H1 (cell line): ENCODE data around the gene CBLB. TPM values are rescaled to one million over a fixed set of nuclear protein-coding genes. Genes with fewer than 3 reads are reported as not detected.

Experiments used
- CTCF ChIA-PET: fragments of 300-600 bp; sonication (Branson Sonifier 250); formaldehyde crosslinking; loops from one replicate; lab custom pipeline; 2021; ENCODE audit not compliant: partially characterized antibody; lab: Charles Lee
- POLR2A ChIA-PET: fragments of 300-600 bp; sonication (Branson Sonifier 250); formaldehyde crosslinking; loops from one replicate; lab custom pipeline; 2021; ENCODE audit warnings: inconsistent platforms; ENCODE audit not compliant: partially characterized antibody; lab: Charles Lee
- DNase-seq, 2 experiments: peaks; one replicate each; pipeline versions ENCODE4 v3.0.0 to v3.0.0-alpha.2; 2010 to 2022; ENCODE audit warnings: low spot score in 2 of 2, low read depth in 1 of 2, mixed read lengths in 1 of 2
- FAIRE-seq: peaks from 2 replicates; lab custom pipeline; 2011; peaks lifted over from hg19 to GRCh38; lab: Jason Lieb, UNC
- H2AFZ ChIP-seq: 2 replicates; pipeline ENCODE4 v1.8.1; 2012; ENCODE audit warnings: low read length, inconsistent platforms
- H2AK5ac ChIP-seq: 2 replicates; pipeline ENCODE4 v1.6.1; 2013; ENCODE audit warnings: low read depth, low read length
- H2BK120ac ChIP-seq: replicated peaks from 2 replicates; pipeline ENCODE3; 2013; ENCODE audit warnings: low read depth, low read length, inconsistent platforms
- H2BK12ac ChIP-seq: 2 replicates; pipeline ENCODE4 v1.6.1; 2013; ENCODE audit warnings: low read depth, low read length
- H2BK15ac ChIP-seq: 2 replicates; pipeline ENCODE4 v1.6.1; 2013; ENCODE audit warnings: low read length
- H2BK20ac ChIP-seq: 2 replicates; pipeline ENCODE4 v1.6.1; 2013; ENCODE audit warnings: low read length
- H2BK5ac ChIP-seq: 2 replicates; pipeline ENCODE4 v1.6.1; 2013; ENCODE audit warnings: low read depth, low read length
- H3K14ac ChIP-seq: 2 replicates; pipeline ENCODE4 v1.6.1; 2013; ENCODE audit warnings: inconsistent platforms; ENCODE audit not compliant: insufficient read length
- H3K18ac ChIP-seq: 2 replicates; pipeline ENCODE4 v1.6.1; 2013; ENCODE audit warnings: low read length; ENCODE audit errors: extremely low read depth
- H3K23ac ChIP-seq: 2 replicates; pipeline ENCODE4 v1.6.1; 2013; ENCODE audit warnings: inconsistent platforms; ENCODE audit not compliant: insufficient read length
- H3K23me2 ChIP-seq: 2 replicates; pipeline ENCODE4 v1.6.1; 2013; ENCODE audit warnings: low read depth, low read length
- H3K27ac ChIP-seq: 2 replicates; pipeline ENCODE4 v1.6.1; 2011; ENCODE audit warnings: low read depth, low read length, inconsistent platforms
- H3K27me3 ChIP-seq, 4 experiments: replicated peaks in 1 of 4; 1 replicate in 1 of 4; 2 replicates in 3 of 4; pipeline versions ENCODE4 v1.6.1 to v1.8.1; 2011 to 2013; ENCODE audit warnings: low read length in 3 of 4, mild to moderate bottlenecking in 3 of 4, inconsistent platforms in 2 of 4, mixed read lengths in 2 of 4, moderate library complexity in 1 of 4; ENCODE audit not compliant: control insufficient read depth in 3 of 4, insufficient read depth in 3 of 4; ENCODE audit errors: extremely low read depth in 1 of 4
- H3K36me3 ChIP-seq, 4 experiments: 2 replicates each; pipeline versions ENCODE4 v1.6.1 to v1.8.1; 2011 to 2013; ENCODE audit warnings: mild to moderate bottlenecking in 4 of 4, low read length in 3 of 4, moderate library complexity in 2 of 4, control low read depth in 1 of 4, inconsistent platforms in 1 of 4; ENCODE audit not compliant: insufficient read depth in 4 of 4, control insufficient read depth in 2 of 4
- H3K4ac ChIP-seq: replicated peaks from 2 replicates; pipeline ENCODE3; 2013; ENCODE audit warnings: low read length, low read depth, mixed read lengths, inconsistent platforms; ENCODE audit not compliant: insufficient read length
- H3K4me1 ChIP-seq, 4 experiments: replicated peaks in 1 of 4; 1 replicate in 1 of 4; 2 replicates in 3 of 4; pipeline versions ENCODE4 v1.6.1 to v1.8.1; 2011 to 2013; ENCODE audit warnings: low read length in 3 of 4, inconsistent platforms in 2 of 4, mixed read lengths in 1 of 4; ENCODE audit not compliant: insufficient read depth in 4 of 4, control insufficient read depth in 3 of 4
- H3K4me2 ChIP-seq, 2 experiments: 2 replicates each; pipeline versions ENCODE4 v1.6.1 to v1.8.1; 2011 to 2013; ENCODE audit warnings: low read depth in 2 of 2, low read length in 2 of 2, control low read depth in 1 of 2, inconsistent platforms in 1 of 2, mild to moderate bottlenecking in 1 of 2; ENCODE audit not compliant: insufficient read depth in 1 of 2
- H3K4me3 ChIP-seq, 4 experiments: fragments of 200-600, 300-600 bp in 1 of 4; sonication (generic), shearing (Covaris generic), sonication (Bioruptor Twin) in 1 of 4; 2 replicates each; pipeline versions ENCODE4 v1.5.1 to v1.8.1; 2011 to 2016; ENCODE audit warnings: low read length in 4 of 4, low read depth in 3 of 4, control low read depth in 2 of 4, inconsistent platforms in 2 of 4, mild to moderate bottlenecking in 2 of 4, mixed read lengths in 1 of 4, moderate library complexity in 1 of 4; ENCODE audit not compliant: insufficient read depth in 2 of 4; ENCODE audit errors: extremely low read depth in 1 of 4
- H3K56ac ChIP-seq: replicated peaks from 2 replicates; pipeline ENCODE3; 2013; ENCODE audit warnings: low read depth, mild to moderate bottlenecking, mixed read lengths, low read length, inconsistent platforms; ENCODE audit not compliant: insufficient read length
- H3K79me1 ChIP-seq: 2 replicates; pipeline ENCODE4 v1.6.1; 2013; ENCODE audit warnings: low read depth, low read length, control low read depth
- H3K79me2 ChIP-seq, 2 experiments: 2 replicates each; pipeline versions ENCODE4 v1.6.1 to v1.8.1; 2012 to 2013; ENCODE audit warnings: low read length in 2 of 2, mild to moderate bottlenecking in 2 of 2, inconsistent platforms in 1 of 2; ENCODE audit not compliant: insufficient read depth in 2 of 2, control insufficient read depth in 1 of 2
- H3K9ac ChIP-seq, 4 experiments: replicated peaks in 1 of 4; 1 replicate in 1 of 4; 2 replicates in 3 of 4; pipeline versions ENCODE4 v1.6.1 to v1.8.1; 2011 to 2013; ENCODE audit warnings: low read depth in 3 of 4, low read length in 3 of 4, control low read depth in 2 of 4, mild to moderate bottlenecking in 2 of 4, moderate library complexity in 2 of 4, inconsistent platforms in 1 of 4; ENCODE audit errors: extremely low read depth in 1 of 4
- H3K9me3 ChIP-seq, 2 experiments: 2 replicates each; pipeline versions ENCODE4 v1.6.1 to v1.8.1; 2012 to 2013; ENCODE audit warnings: mild to moderate bottlenecking in 2 of 2, moderate library complexity in 2 of 2, control low read depth in 1 of 2, inconsistent platforms in 1 of 2, low read depth in 1 of 2, low read length in 1 of 2, mixed read lengths in 1 of 2; ENCODE audit not compliant: insufficient read depth in 2 of 2
- H4K20me1 ChIP-seq, 2 experiments: replicated peaks in 1 of 2; 2 replicates each; pipeline versions ENCODE3 to v1.8.1; 2011 to 2013; ENCODE audit warnings: inconsistent platforms in 2 of 2, low read length in 2 of 2, mild to moderate bottlenecking in 1 of 2; ENCODE audit not compliant: insufficient read depth in 2 of 2, control insufficient read depth in 1 of 2
- H4K5ac ChIP-seq: 2 replicates; pipeline ENCODE4 v1.6.1; 2013; ENCODE audit warnings: low read length, low read depth, mixed read lengths, inconsistent platforms; ENCODE audit not compliant: insufficient read length
- H4K8ac ChIP-seq: 2 replicates; pipeline ENCODE4 v1.8.0; 2013; ENCODE audit warnings: mild to moderate bottlenecking, moderate library complexity, low read length, inconsistent platforms; ENCODE audit not compliant: insufficient read depth; ENCODE audit errors: extremely low read depth
- H4K91ac ChIP-seq: replicated peaks from 2 replicates; pipeline ENCODE3; 2013; ENCODE audit warnings: low read length, mixed read lengths, inconsistent platforms; ENCODE audit not compliant: insufficient read length
- CTBP2 ChIP-seq: IDR thresholded peaks from 2 replicates; pipeline ENCODE4 v1.7.0; 2011; ENCODE audit warnings: borderline replicate concordance, mild to moderate bottlenecking, moderate library complexity, mixed read lengths, low read length; ENCODE audit not compliant: insufficient read depth, insufficient read length
- MAFK ChIP-seq: IDR thresholded peaks from 2 replicates; pipeline ENCODE4 v1.6.1; 2012; ENCODE audit warnings: low read depth, mild to moderate bottlenecking, improper control_type of control experiment, low read length
- RNF2 ChIP-seq: fragments of 200-900, 300-1000 bp; sonication (generic); IDR thresholded peaks from 2 replicates; pipeline ENCODE4 v1.7.1; 2016; ENCODE audit warnings: borderline replicate concordance, low read depth, mild to moderate bottlenecking, antibody characterized with exemption, low read length; ENCODE audit not compliant: poor library complexity, severe bottlenecking; ENCODE audit errors: missing control alignments
- TAF7 ChIP-seq: optimal IDR thresholded peaks from 2 replicates; pipeline ENCODE3; 2011; ENCODE audit warnings: low read depth, mild to moderate bottlenecking, inconsistent platforms, low read length, moderate library complexity, borderline replicate concordance
- TBP ChIP-seq: IDR thresholded peaks from 2 replicates; pipeline ENCODE4 v1.6.1; 2011; ENCODE audit warnings: low read depth, low read length, improper control_type of control experiment
- YY1 ChIP-seq: IDR thresholded peaks from 2 replicates; pipeline ENCODE4 v1.6.1; 2011; ENCODE audit warnings: low read depth, mild to moderate bottlenecking, low read length
- WGBS, 2 experiments: shearing (Covaris generic) in 1 of 2; methylation state at CpG; one replicate each; pipeline versions ENCODE4 v1.1.6 to v1.1.7; 2013 to 2015; ENCODE audit warnings: low lambda C conversion rate in 2 of 2, mixed read lengths in 2 of 2, inconsistent platforms in 1 of 2, low coverage in 1 of 2, missing lambda C conversion rate in 1 of 2; ENCODE audit not compliant: insufficient replicate concordance in 2 of 2, insufficient coverage in 1 of 2, insufficient read length in 1 of 2; ENCODE audit errors: extremely low coverage in 1 of 2, missing lambda C conversion rate in 1 of 2; 5-methylcytosine and 5-hydroxymethylcytosine counted together
- polyA plus RNA-seq, 7 experiments: library from polyadenylated mRNA; depleted of rRNA in 3 of 7; stranded (reverse) in 5 of 7; unstranded in 2 of 7; fragments of >200 nt in 5 of 7; fragments of 200-250 nt in 2 of 7; gene quantifications; 1 replicate in 5 of 7; 2 replicates in 1 of 7; 4 replicates in 1 of 7; pipeline versions ENCODE4 v1.2.1 to v1.2.3, GENCODE V29; 2011 to 2013; ENCODE audit warnings: missing spikeins in 2 of 7, mixed read lengths in 2 of 7
- total RNA-seq: library from RNA; stranded (reverse); fragmentation: NEBNext Ultra II Directional; extraction: Animal tissue kit (Norgen Biotek cat#: 25700); gene quantifications from 2 replicates; pipeline ENCODE4 v1.2.1, GENCODE V29; 2021

CBLB gene
- total and polyA plus RNA-seq, 2 of the 8 experiments (the other 6 are each of a cell fraction or from before 2014, with no cell fraction given): 14.5 to 26.0 TPM

GRCh38 chr3:105798381-105798934, 70.4 kb downstream of the CBLB start:
- Histone ChIP-seq H2BK120ac (no peak overlapping the region), H3K4me1 (peaks cover 2 to 16% (median 11%) of the 10 kb centered on the region in 4 experiments; a peak in 6 of 7 replicates), H3K18ac (no peak overlapping the region), H3K27ac (no peak overlapping the region), H3K36me3 (no peaks in the 10 kb centered on the region), H2BK20ac (no peak overlapping the region), H3K9ac (no peak overlapping the region), H3K56ac (no peak overlapping the region), H3K27me3 (no peaks in the 10 kb centered on the region), H3K9me3 (0 out of 4 replicates have a peak, but pooled peaks cover 0 to 3% of the 10 kb centered on the region in 2 experiments), H2BK5ac (peak overlapping the region; percentile 28; the same call in 1 of the 2 replicates), H4K5ac (no peak overlapping the region), H3K14ac (no peak overlapping the region), H3K4ac (no peak overlapping the region), H3K23ac (no peak overlapping the region), H4K20me1 (no peaks in the 10 kb centered on the region), H3K4me3 (peak overlapping the region in 1 of 4 experiments; percentile 28; a peak in 1 of 8 replicates), H2AFZ (no peak overlapping the region), H2BK15ac (no peak overlapping the region), H4K8ac (no peak overlapping the region), H3K4me2 (peak overlapping the region; percentile 22 to 32; a peak in 2 of 4 replicates), H3K79me1 (no peaks in the 10 kb centered on the region; the same call in 1 of the 2 replicates), H3K23me2 (no peaks in the 10 kb centered on the region), H2AK5ac (no peak overlapping the region), H2BK12ac (no peak overlapping the region; the same call in 1 of the 2 replicates), H4K91ac (no peak overlapping the region), H3K79me2 (peaks cover 0 to 32% of the 10 kb centered on the region in 2 experiments; a peak in 3 of 4 replicates)
- TF ChIP-seq RNF2 (no peak), YY1 (no peak), MAFK (no peak), CTBP2 (no peak), TAF7 (no peak), TBP (no peak)
- ChIA-PET POLR2A (no interaction called here), CTCF (no interaction called here)
- FAIRE-seq (no peak), DNase-seq (no peak)
- 63% methylated on average over 1 of the region's 1 CpG; no CpG with 5 or more reads in 1 of the 2 experiments for WGBS, 2 experiments
